ENCODE measurements around the gene BGN. TPM values are rescaled to one million over a fixed set of nuclear protein-coding genes. Genes with fewer than 3 reads are reported as not detected.

BGN gene
- polyA plus RNA-seq, 3 donors = 144 to 189 (median 175) TPM

DNA sequence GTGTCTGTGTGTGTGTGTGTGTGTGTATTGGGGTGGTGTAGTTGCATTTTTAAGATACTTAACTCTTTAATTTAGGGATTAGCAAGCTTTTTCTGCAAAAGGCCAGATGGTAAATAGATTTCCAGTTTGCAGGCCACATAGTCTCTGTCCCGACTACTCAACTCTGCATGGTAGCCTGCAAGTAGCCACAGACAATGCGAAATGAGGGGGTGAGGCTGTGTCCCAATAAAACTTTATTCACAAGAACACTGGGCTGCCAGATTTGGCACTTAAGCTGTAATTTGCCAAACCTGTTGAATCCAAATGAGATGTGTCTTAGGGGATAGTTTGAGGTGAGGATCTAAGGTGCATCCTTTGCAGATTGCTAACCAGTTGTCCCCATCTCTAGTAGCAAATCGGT lies 29.5 kb downstream of the BGN start:
- DNase-seq (ENCODE audit: low read depth in 3 of 3, low spot score in 2 of 3) = no peak

DNA sequence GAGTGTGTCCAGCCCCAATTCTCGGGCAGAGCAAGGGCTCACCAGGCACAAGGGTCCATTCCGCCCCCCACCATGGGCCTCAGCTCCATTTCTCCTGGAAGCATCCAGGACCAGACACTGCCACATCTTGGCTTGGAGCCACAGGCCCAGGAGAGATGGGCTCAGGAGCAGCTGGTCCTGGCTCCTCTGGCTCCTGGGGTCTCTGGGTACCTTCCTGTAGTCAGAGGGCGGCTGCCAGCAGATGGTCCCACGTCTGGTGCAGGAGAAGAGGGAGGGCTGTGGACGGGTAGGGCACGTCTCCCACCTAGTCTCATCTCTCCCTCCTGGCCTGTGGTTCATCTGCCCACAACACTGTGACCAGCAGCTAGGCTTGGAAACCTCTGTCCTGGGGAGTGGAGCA lies 30.7 kb downstream of the BGN start:
- no peak for DNase-seq (ENCODE audit: low read depth in 3 of 3, low spot score in 2 of 3)

DNA sequence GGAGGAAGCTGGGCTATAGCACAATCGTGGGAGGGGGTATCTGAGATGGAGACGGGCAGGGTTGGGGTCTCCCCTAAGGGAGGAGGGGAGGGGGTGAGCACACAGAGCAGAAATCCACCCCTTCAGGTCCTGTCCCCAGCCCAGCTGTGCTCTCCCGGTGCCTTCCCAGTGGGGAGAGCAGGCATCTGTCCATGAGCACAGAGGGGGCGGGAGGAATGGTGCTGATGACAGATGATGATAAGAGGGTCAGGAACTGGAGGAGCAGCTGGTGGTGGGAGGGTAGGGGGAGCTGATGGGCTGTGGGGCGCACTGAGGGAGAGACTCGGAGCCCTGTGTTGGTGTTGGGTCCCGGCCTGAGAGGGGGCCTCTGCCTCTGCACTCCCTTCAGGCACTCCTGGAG lies 31.3 kb downstream of the BGN start:
- DNase-seq (ENCODE audit: low read depth in 3 of 3, low spot score in 2 of 3) = no peak

DNA sequence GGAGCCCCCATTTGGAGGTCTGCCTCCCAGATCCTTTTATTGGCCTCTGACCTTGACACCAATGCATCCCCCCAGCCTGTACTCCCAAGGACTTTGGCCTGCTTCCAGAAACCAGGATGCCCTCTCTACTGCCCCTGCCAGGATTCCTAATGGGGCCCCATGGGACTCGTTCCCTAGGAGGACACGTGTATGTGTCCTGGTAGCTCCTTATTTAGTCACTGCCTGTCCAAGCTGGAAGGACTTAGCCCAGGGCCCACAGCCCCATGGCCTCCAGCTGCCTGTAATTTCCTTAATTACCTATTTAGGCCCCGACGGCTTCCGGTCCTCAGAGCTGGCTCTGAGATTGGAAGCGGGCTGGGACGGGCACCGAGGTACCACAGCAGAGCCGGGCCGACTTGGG lies 32.0 kb downstream of the BGN start:
- DNase-seq (ENCODE audit: low read depth in 3 of 3, low spot score in 2 of 3) = no peak

DNA sequence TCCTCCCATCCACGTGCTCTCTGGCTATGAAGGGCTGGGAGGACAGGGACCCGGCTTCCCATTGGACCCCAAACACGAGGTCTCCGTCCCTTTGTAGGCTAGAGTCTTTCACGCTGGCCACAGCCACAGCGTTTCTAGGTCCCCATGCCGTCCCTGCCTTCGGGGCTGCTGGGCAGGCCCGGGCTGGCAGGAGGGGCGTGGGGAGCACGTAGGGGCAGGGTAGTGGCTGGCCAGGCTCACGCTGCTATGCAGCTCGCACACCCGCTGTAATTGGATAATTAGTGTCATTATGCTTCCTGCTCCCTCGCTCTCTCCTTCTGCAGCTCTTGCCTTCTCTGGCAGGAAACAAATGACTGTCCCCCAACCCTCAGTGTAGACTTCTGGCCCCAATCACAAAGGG lies 32.4 kb downstream of the BGN start:
- DNase-seq (ENCODE audit: low read depth in 3 of 3, low spot score in 2 of 3) = no peak

DNA sequence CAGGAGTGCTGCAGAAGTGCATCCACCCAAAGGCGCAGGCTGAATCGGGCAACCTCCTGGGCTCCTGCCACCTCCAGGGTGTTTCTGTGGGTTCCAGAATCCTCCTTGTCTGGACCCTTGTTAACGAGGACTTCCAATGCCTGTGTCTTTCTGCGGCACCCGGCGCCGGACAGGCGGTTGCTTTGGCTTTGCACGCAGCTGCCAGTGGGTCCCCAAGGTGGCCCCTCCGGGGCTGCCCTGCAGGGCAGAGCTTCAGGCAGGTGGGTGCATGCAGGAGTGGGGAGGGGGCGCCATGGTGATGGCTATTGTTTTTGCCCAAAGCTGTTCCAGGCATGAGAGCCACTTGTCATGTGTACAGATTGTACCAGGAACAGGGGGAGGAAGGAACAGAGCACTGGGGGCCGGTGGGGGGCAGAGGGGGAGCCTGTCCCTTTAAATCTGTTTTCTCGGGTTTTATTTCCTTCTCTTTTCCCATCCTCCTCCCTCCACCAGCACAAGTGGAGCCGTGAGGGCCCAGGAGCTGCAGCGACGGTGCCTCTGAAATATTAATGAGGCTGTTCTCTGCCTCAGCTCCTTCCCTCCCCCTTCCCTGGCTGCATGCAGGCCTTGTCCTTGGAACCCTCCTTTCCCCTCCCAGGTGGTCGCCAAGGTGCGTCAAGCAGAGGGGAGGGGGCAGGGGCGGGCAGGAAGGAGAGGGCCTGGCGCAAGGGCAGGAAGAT lies 35.8 kb downstream of the BGN start:
- DNase-seq (ENCODE audit: low read depth in 3 of 3, low spot score in 2 of 3) = no peak

DNA sequence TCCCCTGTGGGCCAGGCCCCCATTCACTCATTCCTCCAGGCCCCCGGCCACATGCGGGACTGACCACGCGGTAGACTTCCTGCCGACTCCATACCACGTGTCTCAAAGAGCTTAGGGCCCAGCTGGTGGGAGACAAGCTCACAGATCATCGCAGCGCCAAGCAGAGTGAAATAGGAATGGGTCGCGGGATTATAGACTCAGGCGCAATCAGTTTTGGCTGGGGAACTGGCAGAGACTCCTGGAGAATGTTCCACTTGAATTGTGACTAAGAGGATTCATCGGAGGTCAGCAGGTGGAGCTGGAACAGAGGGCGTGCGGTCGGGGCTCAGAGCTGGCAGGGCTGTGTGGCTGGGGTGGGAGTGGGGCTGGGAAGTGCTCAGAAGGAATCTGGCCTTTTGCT lies 38.3 kb downstream of the BGN start:
- DNase-seq (ENCODE audit: low read depth in 3 of 3, low spot score in 2 of 3) = no peak

DNA sequence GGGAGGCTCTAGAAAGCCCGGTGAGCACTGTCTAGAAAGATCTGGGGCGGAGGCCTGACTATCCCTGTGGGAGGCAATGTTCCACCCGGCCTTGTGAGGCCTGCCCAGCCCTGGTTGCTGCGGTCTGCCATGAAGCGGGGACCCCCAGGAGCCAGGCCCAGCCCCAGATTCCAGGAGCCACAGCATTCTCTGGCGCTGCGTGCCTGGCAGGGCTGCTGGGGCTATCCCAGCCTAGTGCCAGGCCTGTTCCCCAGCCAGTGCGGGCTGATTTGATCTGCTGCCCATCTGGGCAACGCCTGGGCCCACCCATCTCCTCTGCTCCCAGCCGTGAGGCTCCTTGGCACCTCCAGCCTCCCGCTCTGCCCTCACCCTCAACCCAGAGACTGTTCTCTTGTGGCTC lies 42.3 kb downstream of the BGN start:
- no peak for DNase-seq (ENCODE audit: low read depth in 3 of 3, low spot score in 2 of 3)

DNA sequence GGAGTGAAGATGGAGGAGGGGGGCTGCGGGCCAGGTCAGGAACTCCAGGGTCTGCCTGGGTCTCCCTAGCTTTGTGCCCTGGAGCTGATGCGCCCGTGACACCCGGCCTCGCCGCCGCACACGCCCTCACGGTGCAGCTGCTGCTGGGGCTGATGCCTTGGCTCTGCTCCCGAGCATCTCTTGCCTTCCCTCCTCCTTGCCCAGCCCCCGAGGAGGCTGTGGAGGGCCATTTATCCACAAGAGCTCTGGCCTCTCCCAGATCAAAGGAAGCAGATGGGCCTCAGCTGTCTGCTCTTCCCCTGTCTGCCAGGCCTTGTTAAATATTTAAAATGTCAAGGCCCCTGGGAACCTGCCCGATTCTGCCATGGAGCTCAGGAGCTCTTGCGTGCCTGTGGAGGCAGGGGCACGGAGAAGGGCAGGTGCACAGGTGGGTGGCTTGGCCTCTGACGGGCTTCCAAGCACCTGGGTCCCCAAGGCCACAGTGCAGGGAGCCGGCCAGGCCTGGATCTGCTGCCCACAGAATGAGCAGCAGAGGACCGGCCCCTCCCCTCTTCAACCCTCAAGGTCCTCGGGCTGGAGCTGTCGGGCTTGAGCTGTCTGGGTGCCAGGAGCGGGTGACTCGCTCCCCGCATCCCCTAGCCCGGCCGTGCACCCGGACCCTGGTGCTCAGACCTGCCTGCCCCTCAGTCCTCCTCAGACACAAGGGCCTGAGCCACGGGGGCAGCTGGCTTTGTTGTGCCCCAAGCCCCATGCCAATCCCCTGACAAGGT lies 42.9 kb downstream of the BGN start:
- no peak for DNase-seq (ENCODE audit: low read depth in 3 of 3, low spot score in 2 of 3)

DNA sequence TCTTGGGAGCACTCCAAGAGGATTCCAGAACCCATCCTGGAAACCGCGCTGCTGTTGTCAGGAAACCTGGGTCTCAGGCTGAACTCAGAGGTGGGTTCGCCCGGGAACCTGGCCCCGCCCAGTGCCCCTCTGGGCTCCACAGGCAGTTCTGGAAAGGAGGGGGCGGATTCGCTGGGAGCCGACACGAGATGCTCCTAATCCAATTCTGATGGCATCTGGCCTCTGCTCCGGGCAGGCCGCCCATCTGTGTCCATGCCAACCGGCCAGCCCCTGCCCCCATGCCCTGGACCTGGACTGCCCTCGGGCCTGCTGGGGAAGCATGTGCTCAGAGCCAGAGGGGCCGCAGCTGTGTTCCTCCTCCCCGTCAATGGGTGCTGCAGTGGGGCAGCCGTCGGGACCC lies 43.6 kb downstream of the BGN start:
- no peak for DNase-seq (ENCODE audit: low read depth in 3 of 3, low spot score in 2 of 3)

DNA sequence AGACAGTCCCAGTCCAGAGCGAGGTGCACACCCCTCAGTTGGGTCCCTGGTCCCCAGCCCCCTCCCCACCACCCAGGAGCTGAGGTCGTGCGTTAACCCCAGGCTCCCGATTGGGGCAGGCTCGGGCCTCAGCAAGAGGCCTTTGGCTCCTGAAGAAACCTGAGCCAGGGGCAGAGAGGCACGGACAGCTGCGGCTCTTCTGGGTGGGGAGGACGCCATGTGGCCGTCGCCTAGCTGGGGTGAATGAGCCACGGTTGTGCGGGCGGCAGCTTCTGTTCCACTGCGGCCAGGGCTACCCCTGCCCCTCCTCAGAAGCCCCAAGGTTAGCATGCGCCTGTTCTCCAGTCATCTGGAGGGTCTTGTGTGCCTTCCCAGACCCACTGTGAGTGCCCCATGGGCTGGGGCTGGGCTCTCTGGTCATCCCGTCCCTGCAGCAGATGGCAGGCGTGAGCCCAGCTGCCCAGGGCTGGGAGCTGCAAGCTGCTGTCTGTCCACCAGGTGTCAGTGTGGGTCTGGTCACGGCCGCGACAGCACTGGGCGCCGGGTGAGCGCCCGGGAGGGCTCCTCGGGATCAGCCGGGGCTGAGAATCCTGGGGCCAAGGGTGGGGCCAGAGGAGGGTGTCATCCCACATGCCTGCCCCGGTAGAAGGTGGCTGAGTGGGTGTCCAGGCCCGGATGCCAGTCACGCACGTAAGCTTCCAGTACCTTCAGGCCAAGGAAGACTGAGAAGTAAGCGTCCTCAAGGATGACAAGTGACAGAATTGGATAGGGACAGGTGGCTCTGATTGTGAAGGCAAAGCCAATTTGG lies 44.6 kb downstream of the BGN start:
- no peak for DNase-seq (ENCODE audit: low read depth in 3 of 3, low spot score in 2 of 3)

DNA sequence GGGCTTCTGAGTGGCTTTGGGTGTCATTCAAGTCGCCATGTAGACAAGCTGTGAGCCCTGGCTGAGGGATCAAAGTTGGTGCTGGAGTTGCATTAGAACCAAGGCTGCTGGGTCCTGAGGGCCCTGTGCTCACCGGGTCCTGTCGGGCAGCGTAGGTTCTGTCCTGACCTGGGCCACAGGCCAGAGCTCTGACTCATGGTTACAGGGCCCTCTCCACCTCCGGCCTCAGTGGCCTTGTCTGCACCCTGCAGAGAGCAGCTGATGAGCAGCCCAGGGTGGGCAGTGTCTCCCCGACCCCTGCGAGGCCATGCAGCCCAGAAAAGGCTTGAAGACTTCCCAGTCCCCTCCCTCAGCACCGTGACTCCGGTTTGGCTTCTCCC lies 45.2 kb downstream of the BGN start:
- no peak for DNase-seq (ENCODE audit: low read depth in 3 of 3, low spot score in 2 of 3)

DNA sequence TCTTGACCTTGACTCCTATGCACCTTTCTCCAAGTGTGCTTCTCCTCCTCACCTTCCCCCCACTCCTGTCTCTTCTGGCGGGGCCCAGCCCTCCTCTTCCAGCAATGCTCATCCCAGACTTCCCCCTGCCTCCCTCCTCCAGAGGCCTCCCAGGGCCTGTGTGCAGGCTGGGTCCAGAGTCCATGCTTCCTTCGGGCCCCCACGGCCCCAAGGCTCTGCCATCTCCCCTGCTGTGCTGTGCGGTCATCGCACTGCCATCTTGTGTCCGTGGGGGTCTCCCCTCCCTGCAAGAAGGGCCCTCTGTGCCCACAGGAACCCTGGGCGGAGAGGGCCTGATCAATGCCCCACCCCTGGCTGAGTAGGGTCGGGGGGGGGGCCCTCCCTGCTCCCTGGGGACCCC lies 49.9 kb downstream of the BGN start:
- DNase-seq (ENCODE audit: low read depth in 3 of 3, low spot score in 2 of 3) = no peak

DNA sequence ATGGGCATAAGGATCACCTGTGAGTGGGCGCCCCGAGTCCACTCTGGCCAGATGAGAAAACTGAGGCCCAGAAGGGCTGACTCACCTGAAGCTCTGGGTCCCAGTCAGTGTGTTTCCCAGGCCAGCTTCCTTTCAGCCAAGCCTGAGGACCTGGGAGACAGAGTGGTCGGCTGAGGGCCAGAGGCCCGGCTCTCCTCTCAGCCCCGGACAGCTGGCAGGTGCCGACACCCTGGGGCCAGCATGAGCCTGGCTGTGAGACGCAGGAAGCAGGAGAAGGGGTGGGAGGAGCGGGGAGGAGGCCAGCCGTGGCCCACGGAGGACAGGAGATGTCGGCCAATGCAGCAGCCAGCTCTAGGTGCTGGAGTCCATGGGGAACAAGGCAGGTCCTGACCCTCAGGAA lies 51.6 kb downstream of the BGN start:
- DNase-seq (ENCODE audit: low read depth in 3 of 3, low spot score in 2 of 3) = no peak

DNA sequence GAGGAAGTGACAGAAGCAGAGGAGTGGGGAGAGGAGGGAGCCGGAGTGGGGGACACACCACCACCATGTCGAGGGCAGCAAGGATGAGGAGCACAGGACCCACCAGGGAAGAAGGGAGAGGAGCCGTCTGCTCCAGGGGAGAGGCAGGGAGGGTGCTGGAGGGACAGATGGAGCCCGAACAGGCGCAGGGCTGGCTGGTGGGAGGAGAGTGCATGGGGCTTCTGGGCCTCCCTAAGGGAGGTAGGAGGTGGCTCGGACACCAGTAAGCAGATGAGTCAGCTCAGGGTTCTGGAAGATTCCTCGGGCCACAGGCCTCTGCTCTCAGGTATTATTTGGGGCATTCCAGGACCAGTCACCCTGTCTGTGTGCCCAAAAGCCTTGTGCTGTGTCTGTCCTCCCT lies 52.4 kb downstream of the BGN start:
- no peak for DNase-seq (ENCODE audit: low read depth in 3 of 3, low spot score in 2 of 3)

DNA sequence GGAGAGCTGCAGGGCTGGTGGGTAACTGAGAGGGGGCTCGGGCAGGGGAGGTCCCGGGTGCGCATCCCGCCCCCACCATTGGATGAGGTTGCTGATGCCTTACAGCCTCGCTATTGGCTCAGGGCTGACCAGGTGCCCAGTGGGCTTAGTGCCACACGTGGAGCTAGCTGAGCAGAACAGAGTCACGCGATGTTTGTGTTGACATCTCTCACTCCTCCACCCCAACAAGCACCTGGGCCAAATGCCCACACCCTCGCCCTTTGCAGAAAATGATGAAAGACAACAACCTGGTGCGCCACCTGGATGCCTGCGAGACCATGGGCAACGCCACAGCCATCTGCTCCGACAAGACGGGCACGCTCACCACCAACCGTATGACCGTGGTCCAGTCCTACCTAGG lies 54.5 kb downstream of the BGN start:
- DNase-seq (ENCODE audit: low read depth in 3 of 3, low spot score in 2 of 3) = no peak

DNA sequence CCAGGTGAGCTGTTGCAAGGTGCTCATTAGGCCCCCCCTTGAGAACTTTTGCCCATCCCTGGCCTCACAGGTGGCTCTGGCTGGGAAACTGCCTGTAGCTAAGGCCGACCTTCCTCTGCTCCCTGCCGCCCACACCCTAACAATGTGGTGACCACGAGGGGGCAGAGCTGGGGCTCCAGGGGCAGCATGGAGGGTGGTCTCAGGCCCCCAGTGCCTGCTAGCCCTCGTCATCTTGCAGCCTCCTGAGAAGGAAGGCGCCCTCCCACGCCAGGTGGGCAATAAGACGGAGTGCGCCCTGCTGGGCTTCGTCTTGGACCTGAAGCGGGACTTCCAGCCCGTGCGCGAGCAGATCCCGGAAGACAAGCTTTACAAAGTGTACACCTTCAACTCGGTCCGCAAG lies 55.0 kb downstream of the BGN start:
- DNase-seq (ENCODE audit: low read depth in 3 of 3, low spot score in 2 of 3) = no peak

DNA sequence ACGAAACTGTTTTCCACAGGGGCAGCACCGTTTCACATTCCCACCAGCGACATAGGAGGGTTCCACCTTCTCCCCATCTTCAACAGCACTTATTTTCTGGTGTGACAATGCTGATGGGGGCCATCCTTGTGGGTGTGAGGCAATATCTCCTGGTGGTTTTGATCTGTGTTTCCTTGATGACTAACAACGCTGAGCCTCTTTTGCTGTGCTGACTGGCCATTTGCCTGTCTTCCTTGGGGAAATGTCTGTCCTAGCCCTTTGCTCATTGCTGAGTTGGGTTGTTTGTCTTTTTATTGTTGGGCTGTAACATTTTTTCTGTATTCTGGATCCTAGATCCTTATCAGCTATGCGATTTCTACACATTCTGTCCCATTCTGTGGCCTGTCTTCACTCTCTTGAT lies 56.4 kb downstream of the BGN start:
- DNase-seq (ENCODE audit: low read depth in 3 of 3, low spot score in 2 of 3) = no peak

DNA sequence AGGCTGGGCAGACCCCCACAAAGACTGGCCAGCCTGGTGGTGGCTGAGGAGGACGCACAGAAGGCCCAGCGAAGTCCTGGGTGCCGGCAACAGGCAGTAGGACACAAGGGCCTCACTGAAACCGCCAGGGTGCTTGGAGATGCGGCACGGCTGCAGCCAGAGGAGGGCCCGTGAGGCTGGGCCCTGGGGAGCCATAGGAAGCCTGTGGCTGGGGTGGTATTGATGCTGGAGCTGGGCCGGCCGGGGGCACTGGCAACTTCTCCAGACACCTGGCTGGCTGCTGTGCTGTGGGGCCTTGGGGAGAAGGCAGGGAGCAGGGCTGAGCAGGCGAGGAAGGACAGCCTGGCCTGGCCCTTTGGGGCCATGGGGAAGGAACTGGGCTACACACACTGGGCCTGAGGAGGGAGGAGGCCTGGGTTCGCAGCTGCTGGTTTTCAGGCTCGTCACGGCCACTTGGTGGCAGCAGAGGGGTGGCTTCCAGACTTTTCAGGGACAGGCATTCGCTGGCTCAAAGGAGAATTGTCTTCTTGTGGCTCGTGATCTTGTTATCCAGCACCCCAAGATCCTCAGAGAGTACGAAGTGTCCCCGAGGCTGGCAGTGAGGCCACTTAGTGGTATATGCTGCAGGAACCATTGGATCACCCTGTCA lies 59.9 kb downstream of the BGN start:
- DNase-seq (ENCODE audit: low read depth in 3 of 3, low spot score in 2 of 3) = no peak

DNA sequence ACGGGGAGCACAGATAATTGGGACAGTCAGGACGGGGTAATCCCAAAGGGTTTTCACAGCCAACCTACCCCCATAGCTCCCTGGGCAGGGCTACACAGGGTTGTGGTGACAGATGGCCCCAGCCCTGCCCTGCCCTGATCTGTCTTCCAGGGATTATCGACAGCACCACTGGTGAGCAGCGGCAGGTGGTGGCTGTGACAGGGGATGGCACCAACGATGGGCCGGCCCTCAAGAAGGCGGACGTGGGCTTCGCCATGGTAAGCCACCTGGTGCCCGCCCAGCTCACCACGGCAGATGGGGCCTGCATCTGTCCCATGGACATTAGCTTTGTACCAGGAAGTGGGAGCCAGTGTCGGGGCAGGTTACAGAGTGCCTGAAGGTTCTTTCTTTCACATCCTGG lies 62.0 kb downstream of the BGN start:
- no peak for DNase-seq (ENCODE audit: low read depth in 3 of 3, low spot score in 2 of 3)

DNA sequence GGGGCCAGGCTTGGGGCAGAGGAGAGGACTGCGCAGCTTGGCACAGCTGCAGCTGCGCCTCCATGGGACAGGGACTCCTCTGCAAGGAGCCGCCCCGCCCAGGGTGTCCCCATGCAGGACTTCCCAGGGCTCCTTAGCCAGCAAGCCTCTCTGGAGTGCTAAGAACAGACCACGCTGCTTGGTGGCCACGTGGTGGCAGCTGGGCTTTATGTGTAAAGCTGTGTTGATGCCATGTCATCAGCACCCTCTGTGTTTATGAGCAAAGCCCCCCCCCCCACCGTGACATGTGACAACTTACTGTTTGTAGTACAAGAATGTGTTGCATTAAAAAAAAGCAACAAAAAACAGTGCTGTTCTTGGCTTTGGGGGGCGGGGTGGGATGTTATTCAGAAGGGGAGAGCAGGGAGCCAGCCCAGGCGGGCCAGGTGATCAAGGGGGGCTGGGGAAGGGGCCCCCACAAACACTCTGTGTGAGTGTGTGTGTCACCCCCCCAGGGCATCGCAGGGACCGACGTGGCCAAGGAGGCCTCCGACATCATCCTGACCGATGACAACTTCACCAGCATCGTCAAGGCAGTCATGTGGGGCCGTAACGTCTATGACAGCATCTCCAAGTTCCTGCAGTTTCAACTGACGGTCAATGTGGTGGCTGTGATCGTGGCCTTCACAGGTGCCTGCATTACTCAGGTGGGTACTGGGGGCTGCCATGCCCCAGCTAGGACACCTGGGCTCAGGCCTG lies 63.0 kb downstream of the BGN start:
- no peak for DNase-seq (ENCODE audit: low read depth in 3 of 3, low spot score in 2 of 3)
